HG02571 (cell line): ENCODE results near the gene SAMD1.

ENCODE experiments used
- ATAC-seq: cut with Tn5 transposase; IDR thresholded peaks from one replicate; pipeline ENCODE4 v1.9.1; 2021; ENCODE audit warnings: mild to moderate bottlenecking, moderate library complexity; ENCODE audit not compliant: unreplicated experiment

SAMD1 gene

DNA sequence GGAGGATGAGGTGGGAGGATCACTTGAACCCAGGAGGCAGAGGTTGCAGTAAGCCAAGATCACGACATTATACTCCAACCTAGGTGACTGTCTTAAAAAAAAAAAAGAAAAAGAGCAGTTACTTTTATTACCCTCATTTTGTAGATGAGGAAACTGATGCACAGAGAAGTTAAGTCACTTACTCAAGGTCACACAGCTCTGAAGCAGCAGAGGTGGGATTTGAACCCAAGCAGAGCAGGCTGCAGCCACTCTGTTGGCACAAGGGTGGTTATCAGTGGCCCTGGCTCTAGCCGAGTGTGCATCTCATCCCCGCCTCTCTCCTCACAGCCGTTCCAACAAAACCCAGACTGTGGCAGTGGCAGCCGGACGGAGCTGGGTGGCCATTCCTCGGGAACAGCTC, 51.4 kb downstream of the SAMD1 start:
- no peak for ATAC-seq
